HG02970 (cell line): ENCODE measurements around the gene FKBP4.

Source experiments
- ATAC-seq: cut with Tn5 transposase; IDR thresholded peaks from one replicate; pipeline ENCODE4 v1.9.1; 2021; ENCODE audit warnings: mild to moderate bottlenecking, moderate library complexity, moderate number of reproducible peaks; ENCODE audit not compliant: unreplicated experiment, low FRiP score

The FKBP4 gene

DNA sequence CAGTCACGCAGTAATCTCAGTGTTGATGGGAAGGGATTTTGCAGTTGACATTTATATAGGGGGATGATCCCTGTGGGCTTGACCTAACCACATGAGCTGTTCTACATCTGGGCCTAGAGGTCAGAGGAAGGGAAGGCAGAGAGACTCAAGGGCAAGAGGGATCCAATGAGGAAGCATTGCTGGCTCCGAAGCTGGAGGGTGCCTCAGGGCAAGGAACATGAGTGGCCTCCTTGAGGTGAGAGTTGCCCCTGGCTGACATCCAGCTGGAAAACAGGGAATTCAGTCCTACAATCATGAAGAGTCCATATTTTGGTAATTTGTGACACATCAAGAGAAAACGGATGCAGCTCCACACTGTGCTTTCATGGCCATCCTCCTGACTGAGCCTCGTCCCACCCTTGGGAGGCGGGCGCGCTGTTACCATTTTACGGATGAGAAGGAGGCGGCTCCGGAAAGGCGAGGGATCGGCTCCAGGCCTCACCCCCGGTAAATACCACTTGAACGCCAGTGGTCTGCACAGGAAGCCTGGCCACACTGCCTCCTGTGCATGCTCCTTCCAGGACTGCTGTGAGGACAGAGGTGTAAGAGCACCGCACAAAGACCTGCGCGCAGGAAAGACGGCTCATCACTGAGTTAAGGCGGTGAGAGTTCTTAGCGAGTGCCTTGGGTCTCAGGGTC is 18.5 kb upstream of the FKBP4 start:
- ATAC-seq = no peak

DNA sequence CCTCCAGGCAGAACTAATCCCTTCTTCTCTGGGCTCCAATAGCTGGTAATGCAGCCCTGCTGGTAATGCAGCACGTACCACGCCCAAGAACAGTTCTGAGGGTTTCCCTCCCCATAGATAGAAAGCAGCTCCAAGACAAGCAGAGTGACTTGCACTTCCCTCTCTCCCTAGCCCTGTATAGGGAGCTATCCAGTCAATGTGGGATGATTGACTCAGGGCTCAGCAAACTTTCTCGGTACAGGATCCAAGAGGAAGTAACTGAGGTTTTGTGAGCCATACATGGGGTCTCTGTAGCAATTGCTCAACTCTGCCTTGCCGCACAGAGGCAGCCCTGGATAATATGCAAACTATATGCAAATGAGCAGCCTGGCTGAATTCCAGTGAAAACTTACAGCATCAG is 15.5 kb upstream of the FKBP4 start:
- ATAC-seq = no peak

DNA sequence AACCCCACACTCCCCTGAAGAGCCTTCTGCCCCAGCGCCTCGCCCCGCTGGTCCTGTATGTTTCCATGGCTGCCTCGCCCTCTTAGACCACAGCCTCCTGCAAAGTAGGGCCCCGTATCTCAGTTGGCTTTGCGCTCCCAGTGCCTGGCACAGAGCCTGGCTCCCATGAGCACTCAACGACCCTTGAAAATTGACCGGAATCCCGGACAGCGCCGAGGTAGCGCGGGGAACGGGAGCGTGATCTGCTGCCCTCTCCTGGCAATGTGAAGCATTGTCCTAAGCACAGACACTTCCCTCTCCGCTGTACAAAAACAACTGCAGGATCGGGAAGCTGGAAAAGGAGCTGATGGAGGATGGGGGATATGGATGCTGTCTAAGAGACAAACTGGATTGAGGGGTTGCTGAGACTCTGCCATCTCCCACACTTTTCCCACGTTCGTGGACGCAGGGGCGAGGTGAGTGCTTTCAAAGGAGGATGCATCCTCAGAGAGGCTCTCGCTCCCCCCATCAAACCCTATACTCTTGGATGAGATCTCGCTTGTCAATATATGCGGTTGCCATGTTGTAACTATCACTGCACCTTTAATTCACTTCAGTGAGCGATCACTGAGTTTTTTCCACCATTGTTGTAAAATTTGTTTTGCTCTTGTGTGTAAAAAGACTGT is 10.7 kb upstream of the FKBP4 start:
- no peak for ATAC-seq

DNA sequence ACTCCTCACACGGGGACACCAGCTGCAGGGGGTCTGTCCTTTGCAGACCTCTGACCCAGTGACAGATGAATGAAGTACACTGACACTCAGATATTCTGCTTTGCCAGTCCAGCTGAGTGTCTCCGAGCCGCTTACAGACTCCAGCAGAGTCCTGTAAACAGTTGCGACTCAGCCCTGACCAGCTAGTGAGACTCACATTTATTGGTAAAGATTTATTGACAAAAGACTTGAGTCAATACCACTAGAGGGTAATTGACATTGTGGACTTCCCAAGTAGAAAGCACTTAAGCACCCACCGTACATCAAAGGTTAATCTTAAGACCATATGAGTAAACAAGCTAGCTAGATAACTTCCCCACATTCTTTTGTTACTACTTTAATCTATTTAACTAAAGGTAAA is 9.8 kb upstream of the FKBP4 start:
- no peak for ATAC-seq

- no peak for ATAC-seq
Observed at GRCh38 chr12:2791089-2791488, 3.7 kb upstream of the FKBP4 start.

DNA sequence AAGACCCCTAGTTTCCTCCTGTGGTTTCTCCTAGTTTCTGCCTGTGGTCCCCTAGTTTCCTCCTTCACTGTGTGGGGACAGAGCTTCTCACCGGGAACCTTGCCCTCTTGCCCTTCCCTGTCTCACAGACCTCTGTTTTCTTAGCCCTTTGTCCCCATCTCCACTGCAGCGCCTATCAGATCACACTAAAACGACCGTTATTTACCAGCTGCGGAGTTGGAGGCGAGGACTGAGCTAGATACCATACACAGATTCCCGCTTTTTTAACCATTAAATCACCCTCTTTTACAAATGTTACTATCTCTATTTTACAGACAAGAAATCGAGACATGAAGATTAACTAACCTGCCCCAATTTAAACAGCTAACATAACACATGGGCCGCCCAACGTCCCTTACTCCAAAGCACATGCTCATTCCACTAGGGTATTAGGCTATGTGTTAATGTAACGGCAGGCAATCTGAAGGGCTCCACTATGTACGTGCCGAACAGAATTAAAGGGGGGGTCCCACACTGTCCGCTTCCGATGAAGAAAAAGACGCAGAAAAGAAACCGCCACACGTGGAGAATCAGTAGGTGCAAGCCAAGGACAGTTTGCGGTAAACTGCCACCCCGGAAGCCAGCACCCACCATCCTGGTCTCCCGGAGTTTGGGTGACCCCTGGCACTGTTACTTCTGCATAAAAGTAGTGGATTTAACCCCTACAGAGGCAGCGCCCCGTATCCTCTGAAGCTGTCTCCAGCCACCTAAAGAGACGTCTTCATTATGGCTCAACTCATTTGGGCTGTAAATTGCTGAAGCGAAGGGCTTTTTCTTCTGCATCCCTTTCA is 1.9 kb upstream of the FKBP4 start:
- ATAC-seq = no peak

DNA sequence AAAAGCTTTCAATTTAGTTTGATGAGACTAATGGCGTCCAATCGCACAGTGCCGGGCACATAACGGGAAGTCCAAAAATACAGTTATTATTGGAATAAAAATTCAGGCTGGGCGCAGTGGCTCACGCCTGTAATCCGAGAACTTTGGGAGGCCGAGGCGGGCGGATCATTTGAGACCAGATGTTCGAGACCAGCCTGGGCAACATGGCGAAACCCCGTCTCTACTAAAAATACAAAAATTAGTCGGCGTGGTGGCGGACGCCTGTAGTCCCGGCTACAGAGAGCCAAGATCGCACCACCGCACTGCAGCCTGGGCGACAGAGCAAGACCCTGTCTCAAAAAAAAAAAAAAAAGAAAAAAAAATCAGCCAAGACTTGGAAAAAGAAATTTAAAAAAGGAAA is 1.2 kb upstream of the FKBP4 start:
- no peak for ATAC-seq

DNA sequence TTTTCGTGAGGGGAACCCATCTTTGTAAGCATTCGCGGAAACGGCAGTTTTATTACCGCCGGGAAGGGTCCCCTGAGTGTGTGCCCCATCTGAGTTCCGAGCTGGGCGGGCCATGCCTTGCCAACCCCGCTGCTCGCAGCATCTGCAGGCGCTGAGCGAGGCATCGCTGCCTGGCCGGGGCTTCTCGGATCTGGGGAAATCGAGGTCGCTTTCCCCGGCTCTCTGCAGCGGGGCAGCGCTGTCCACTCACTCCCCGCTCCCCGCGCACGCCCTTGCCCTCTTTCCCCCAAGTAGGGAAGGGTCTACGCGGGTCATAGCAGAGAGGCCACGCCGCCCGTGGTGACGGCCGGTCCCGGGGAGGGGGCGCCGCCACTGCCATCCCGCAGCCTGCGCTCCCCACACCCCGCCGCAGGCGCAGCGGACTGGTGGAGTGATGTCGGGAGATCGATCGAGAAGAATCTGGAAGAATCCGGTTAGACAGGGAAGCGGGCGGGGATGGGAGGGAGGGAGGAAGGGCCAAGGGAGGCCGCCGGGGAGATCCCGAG is 507 bp upstream of the FKBP4 start:
- ATAC-seq = no peak

DNA sequence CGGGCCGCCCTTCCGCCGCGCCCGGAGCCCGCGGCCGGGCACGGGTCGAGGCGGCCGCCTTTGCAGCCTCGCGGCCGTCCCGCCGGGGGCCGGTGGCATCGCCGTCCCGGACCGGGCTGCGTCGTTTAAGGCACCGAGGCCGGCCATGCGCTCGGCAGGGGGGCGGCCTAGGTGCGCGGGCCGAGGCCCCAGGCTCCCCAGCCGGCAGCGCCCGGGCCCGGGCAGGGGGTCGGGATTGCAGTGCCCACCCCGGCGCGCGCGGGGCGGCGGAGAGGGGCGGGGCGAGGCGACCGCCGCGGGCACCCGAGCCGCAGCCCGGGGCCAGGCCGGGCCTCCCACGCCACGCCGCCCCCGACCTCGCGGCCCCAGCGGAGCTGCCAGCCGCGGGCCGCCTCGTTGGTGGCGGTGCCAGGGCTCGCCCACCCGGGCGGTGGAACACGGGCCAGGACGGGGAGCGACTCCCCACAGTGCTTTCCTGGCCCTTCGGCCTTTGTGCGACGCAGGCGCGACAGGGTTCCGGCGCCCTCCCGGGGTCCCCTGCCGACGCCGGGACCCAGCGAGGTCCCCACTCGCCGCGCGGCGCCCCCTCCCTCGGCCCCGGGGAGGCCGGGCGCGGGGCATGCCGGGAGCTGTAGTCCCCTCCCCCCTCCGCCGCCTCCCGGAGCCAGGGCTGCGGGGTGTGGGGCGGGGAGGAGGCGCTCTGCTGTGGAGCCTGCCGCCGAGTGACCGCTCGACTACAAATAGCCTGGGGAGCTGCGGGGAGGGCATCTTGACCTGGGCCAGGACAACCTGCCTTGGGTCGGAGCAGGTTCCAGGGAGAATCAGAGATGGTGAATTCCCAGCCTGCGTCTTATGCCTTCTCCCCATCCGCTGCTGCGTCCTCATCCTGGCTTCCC is 769 bp downstream of the FKBP4 start:
- ATAC-seq = peak; percentile 65

GRCh38 chr12:2796187-2796666 is 1.5 kb downstream of the FKBP4 start:
- no peak for ATAC-seq

DNA sequence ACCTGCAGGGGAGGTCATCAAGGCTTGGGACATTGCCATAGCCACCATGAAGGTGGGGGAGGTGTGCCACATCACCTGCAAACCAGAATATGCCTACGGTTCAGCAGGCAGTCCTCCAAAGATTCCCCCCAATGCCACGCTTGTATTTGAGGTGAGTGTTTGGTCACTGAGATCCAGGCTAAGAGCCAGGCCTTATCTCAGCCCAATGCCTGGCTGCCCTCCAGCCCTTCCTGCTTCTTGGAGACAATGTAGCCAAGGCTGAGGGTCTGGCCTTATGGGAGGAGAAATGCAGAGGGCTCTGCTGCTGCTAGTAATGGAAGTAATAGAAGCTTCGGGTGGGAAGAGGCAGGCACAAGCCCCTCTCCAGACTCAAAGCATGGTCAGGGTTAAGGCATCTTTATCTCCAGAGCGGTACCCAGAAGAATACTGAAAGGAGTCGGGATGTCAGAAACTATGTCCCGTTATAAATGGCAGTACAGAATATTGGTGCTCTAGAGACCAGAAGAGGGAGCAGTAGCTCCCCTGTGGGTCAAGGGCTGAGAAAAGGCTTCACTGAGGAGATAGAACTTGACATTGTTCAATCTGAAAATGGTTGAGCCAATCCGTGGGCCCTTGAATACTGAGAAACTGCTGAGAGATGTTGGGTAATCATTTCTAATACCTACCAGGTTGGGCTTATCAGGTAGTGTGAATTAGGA is 3.1 kb downstream of the FKBP4 start:
- no peak for ATAC-seq

DNA sequence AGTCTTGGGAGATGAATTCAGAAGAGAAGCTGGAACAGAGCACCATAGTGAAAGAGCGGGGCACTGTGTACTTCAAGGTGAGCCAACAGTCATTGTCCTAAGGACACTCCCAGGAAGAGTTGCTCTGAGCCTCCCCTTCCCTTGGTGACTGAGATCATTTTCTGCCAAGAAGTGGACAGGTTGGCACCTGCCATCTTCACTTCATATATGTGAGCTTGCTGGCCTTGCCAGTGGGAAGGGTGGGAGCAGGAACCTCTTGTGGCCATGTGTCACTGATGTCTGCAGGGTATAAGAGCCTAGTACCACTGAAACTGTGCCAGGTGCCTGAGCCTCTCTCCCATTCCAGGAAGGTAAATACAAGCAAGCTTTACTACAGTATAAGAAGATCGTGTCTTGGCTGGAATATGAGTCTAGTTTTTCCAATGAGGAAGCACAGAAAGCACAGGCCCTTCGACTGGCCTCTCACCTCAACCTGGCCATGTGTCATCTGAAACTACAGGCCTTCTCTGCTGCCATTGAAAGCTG is 5.3 kb downstream of the FKBP4 start:
- no peak for ATAC-seq

- no peak for ATAC-seq
Observed at GRCh38 chr12:2801044-2801783, 6.4 kb downstream of the FKBP4 start.

GRCh38 chr12:2803635-2804392 is 9.0 kb downstream of the FKBP4 start:
- no peak for ATAC-seq

- ATAC-seq = no peak
Observed at GRCh38 chr12:2804393-2805142, 9.8 kb downstream of the FKBP4 start.

DNA sequence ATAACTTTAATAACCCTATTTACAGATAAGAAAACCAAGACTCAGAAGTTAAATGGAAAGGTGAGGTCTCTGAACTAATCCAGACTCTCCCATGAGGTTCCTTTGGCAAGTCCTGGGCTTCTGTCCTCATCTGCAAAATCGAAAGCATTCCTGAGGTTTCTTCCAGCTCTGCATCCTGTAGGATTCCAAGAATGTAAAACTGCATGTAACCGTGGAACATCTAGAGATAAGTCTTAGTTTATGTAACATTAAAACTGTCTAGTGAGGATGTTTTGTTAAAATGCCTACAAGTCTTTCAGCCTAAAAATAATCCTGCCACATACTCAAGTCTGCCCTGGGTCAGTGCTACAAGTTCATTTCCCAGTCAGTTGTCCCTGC is 10.4 kb downstream of the FKBP4 start:
- no peak for ATAC-seq

- no peak for ATAC-seq
Observed at GRCh38 chr12:2806700-2807099, 11.9 kb downstream of the FKBP4 start.
